SHP77 treated with DMSO at 0.1 percent for 48 hours (cell line): ENCODE results near the gene PPP1R1B.

ENCODE experiments used
- DNase-seq: peaks from one replicate; lab custom pipeline; 2025; lab: John Stamatoyannopoulos, UW

The PPP1R1B gene

DNA sequence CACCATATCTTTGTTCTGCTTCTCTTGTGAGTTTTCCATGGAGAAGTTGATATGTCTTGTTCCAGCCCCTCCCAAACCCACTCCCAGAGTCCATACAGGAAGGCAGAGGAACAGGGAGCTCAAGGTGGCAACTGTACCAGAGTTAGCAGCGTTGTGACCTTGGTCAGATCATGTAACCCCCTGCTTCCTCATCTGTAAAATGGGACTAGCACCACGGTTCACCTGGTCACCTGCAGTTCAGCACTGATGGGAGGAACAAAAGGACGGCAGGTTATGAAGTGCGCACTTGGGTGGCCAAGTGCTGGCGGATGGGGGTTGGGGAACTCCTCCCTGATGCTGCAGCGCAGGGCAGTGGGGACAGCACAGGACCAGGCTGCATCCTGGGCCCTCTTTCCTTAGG lies 11.3 kb upstream of the PPP1R1B start:
- no peak for DNase-seq

DNA sequence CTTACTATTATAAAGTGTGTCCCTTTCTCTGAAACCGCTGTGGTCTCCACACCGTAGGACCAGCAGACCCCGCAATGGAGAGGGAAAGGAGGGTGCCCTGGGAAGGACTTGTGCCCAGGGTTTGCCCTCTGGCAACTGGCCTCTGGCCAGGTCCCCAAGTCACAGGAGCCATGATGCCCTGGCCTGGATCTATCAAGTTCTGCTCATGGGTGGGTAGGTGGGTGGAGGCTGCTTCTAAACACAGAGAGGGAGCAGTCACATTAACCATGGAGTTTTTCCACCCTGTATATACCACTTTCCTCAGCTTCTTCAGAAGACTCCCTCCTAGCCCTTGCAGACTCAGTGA lies 9.7 kb upstream of the PPP1R1B start:
- no peak for DNase-seq

DNA sequence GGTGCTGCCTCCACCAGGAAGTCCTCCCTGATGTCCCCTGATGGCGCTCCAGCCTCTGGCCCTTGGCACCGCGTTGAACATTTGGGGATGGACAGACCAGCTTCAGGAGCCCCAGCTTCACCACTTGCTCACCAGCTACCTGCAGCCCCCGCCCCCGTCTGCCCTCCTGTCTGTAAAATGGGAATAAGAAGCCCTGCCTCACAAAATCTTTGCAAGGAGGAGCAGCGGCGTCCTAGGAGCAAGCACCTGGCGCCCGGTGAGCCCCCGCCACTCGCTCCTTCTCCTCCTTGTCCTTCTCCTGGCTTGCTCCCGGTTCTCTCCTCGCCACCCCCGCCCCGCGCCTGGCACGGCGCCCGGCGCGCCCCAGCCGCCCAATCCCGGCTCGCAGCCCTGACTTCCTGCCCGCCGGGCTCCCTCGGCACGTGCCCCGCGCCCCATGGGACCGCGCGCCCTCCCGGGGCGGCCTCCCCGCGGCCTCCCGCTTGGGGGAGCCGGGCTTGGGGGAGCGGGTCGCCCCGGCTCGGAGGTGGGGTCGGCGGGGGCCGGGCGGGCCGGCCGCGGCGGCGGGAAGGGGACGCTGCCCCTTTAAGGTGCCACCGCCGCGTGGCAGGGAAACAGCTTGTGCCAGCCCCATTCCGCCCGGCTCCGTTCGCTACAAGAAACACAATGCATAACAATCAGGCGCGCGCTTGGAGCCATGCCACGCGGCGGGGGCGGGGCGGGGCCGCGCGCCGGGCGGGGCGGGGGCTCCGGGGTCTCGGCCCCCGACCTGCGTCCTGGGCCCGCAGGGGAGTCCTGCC lies 9.1 kb upstream of the PPP1R1B start:
- no peak for DNase-seq

DNA sequence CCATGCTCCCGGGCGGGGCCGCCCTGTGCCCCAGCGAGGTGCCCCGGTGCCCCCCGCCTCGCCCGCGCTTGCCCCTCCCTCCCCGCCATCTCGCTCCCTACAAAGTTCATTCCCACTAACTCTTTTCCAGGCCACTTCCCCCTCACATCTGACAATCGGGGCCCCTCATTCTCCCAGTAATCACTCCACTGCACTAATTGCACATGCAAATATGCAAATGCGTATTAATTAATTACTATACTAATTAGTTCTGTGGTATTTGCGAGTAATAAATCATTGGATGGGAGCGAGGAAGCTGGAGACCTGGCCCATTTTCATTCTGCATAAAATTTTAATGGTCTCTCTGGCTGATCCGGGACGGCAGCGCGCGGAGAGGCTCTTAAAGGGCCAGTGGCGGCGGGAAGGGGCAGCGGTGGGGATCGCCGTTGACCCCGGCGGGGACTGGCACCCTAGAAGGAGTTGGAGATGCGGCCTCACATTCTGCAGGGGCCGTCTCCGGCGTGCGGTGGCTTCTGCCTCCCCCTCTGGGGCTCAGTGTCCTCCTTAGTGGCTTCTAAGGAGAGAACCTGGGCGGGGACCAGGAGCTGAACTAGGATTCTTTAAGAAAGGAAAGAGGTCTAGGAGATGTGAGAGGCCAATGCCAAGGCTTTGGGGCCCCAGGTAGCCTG lies 8.4 kb upstream of the PPP1R1B start:
- DNase-seq: no peak

DNA sequence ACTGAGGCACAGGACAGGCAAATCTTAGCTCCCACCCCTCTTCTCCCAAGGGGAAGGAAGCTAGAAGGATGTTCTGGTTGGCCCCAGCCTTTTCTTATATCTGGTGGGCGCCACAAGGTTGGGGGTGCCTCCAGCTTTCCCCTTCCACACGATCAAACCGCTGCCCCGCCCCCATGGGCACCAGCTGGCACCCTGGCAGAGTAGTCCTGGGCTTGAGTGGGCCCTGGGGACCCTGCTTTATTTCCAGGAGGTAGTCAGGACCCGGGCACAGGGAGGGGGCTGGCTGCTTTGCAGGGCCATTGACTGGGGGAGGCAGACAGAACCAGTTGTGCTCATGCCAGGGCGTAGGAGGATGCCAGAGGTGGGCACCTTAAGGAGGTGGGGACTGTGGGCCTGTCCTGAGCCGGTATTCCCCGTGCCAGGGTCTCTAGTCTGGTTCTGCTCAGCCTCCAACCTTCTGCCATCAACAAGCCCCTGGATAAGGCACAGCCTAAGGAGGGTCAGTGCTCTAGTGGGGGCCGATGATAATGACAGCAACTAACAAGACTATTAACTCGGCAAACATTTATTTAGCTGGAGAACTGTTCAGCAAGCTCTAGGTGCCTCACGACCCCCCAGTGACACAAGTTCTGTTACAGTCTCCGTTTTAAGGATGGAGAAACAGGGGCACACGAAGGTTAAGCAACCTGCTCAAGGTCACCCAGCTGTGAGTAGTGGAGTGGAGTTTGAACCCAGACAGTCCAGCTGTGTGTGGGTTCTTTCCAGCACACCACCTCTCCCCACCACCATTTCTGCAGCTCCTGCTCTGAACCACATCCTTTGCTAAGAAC lies 7.6 kb upstream of the PPP1R1B start:
- no peak for DNase-seq

DNA sequence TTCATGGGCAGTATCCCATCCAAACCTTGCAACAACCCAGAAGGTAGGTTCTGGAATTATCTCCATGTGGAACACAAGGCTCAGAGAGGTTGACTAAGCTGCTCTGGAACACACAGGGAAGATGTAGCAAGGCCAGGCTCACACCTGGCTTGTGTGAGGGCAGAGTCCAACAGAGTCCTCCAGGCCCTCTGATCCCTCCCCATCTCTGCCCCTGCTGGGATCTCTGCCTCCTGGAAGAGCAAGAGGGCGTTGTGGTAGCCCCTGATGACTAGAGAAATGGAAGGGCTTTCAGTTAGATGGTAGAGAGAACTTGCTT lies 7.0 kb upstream of the PPP1R1B start:
- DNase-seq: no peak

DNA sequence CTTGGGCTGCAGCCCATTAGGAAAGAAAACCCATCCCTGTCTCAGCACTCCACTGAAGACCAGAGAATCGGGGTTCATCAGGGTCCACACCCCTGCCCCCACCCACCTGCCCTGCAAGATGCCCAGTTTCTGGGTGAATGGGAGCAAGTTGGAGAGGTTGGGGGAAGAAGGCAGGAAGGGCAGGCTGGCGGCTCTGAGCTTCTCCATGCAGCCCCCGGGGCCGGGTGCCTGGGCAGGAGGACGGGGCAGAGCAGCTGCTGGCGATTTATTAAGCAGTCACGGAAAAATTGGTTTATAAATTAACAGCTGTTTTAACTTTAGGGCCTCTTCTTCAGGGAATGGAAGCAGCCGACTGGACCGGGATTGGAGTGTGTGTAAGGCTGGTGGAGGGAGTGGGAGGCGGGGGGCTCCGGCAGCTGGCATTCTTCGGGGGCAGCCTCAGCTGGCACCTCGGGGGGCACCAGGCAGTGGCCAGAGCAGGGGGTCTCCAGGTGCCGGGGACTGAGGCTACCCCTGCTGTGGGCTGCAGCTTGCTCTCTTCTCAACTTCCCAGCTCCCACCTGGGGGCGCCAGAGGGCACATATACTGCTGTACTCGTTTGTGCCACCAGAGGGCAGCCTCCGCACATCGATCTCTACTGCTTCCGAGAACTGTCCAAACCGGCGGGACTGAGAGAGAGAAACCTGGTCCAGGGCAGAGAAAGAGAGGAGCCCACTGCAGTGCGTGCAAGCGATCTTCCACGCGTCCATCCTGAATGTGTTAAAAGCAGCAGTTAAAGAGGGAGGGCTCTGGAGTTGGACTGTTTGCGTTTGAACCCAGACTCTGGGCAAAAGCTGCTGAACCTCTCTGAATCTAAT lies 5.0 kb upstream of the PPP1R1B start:
- peak; percentile 84 for DNase-seq

DNA sequence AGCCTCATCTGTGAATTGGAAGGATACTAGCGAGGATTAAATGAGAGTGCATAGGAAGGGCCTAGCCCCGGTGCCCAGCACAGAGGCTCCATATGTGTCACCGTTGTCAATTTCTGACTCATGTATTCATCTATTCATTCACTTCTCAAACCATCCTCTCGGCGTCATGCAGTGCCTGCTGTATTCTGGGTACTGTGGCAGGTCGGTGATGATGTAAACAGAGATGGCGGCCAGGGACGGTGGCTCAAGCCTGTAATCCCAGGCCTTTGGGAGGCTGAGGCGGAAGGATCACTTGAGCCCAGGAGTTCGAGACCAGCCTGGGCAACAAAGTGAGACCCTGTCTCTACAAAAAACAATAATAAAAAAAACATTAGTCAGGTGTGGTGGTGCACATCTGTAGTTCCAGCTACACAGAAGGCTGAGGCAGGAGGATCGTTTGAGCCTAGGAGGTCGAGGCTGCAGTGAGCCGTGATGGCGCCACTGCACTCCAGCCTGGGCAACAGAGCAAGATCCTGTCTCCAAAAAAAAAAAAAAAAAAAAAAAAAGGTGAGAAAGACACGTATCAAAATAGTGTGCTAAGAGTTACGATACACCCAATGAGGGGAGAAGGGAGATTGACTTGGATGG lies 4.3 kb upstream of the PPP1R1B start:
- DNase-seq: peak; percentile 61

DNA sequence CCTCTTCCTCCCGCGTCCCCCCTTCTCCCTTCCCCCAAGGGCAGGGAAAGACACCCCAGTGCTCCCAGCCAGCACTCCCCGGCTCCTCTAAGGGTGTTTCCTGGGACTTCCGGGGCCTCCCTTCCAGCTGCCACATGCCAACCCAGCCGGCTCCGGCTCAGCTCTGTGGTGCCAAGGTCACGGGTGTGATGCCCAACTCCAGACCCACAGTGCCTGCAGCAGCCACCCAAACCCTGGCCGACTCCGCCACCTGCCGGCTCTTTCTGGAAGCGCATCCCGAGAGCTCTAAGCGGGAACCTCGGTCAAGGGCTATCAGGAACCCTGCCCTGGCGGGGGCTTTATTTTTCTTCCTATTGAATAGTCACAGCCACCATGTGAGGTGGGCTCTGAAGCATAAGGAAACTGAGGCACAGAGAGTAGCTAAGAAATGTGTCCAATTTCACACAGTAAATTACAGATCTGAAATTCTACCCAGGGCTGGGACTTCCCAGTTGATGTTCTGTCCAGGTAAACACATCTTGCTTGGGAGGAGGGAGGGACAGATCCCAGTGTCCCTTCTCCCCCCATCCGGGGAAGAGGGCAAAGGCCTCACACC lies 3.3 kb upstream of the PPP1R1B start:
- peak; percentile 43 for DNase-seq

DNA sequence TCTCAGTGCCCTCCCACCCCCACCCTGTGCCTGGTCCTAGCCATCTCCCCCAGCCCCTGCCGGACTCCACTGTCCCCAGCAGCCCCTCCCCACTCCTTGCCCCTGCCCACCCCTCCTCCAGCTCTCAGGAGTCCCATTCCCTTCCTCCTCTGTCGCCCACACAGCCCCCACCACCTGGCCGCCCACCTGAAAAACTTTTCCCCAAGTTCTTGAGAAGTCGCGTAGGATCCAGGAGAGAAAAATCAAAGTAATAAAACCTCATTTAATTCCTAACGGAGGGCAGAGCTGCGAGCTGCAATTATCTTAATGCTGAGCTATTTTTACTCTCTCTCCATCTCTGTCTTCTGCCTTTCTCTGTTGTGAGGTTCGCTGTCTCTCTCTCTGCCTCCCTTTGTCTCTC lies 2.4 kb upstream of the PPP1R1B start:
- DNase-seq: no peak

DNA sequence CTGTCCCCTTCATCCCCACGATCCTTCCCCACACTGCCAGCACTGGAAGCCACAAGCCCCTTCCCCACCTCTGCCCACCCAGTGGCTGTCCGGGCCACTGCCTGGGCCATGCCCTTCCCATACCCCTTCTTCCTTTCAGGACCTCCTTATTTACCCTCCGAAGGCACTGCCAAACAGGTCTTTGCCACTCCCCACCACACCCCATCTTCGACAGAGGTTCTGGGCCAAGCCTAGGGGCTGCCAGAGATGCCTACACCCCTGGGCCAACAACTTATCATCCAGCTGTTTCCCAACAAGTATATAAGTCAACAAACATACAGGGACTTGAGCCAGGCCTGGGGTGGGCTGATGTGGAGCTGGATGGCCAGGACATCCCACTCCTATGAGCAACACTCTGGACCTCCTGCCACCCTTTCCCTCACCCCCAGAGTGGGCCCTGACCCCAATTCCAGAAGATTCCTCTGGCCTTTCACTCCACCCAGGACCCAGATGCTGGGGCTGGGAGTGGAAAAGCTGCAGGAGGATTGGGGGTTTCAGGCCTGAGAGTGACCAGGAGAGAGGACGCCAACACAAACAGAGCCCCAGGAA lies 1.5 kb upstream of the PPP1R1B start:
- DNase-seq: no peak

DNA sequence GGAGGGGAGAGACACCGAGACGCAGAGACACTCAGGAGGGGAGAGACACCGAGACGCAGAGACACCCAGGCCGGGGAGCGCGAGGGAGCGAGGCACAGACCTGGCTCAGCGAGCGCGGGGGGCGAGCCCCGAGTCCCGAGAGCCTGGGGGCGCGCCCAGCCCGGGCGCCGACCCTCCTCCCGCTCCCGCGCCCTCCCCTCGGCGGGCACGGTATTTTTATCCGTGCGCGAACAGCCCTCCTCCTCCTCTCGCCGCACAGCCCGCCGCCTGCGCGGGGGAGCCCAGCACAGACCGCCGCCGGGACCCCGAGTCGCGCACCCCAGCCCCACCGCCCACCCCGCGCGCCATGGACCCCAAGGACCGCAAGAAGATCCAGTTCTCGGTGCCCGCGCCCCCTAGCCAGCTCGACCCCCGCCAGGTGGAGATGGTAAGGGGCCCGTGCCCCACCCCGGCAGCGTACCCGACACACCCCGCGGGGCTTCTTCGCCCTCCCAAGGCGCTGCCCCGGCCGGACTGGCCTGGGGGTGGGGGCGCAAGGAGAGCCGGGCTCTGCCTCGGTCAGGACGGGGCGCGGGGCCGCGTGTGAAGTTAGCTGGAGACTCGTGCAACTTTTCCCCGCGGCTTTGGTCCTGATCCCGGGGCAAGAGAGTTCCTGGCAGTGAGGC lies 427 bp downstream of the PPP1R1B start:
- no peak for DNase-seq

DNA sequence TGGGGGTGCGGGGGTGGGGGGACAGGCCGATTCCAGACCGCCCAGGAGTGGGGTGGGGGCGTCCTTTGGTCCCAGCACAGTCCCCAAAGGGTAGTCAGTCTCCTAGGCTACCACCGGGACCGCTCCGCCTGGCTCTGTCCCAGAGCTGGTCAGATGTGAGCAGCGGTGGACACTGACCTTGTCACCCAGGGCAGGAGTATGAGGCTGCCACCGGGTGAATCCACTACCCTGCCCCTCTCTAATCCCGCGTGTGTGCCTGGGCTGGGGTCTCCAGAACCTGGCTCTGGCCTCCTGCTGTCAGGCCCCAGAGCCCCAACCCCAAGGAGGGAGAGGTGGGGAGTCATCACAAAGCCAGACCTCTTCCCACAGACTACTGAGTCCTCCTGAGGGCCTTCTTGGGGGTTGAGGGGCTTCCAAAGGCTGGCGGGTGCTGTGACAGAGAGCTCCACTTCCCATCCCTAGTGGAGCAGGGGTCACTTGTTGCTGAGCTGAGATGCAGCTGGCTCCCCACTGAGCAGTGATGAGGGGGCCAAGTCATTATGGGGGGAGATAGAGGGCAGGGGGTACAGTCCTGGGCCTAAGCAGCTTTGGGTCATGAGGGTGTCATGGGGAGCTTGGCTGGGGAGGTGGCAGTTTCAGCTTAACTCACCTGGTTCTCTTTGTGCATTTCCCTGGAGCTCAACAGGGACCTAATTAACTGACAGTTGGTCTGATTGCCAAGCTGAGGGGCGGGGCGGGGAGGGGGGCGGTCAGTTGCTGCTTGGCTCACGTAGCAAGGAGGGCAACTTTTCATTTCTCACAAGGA lies 1.2 kb downstream of the PPP1R1B start:
- DNase-seq: no peak

DNA sequence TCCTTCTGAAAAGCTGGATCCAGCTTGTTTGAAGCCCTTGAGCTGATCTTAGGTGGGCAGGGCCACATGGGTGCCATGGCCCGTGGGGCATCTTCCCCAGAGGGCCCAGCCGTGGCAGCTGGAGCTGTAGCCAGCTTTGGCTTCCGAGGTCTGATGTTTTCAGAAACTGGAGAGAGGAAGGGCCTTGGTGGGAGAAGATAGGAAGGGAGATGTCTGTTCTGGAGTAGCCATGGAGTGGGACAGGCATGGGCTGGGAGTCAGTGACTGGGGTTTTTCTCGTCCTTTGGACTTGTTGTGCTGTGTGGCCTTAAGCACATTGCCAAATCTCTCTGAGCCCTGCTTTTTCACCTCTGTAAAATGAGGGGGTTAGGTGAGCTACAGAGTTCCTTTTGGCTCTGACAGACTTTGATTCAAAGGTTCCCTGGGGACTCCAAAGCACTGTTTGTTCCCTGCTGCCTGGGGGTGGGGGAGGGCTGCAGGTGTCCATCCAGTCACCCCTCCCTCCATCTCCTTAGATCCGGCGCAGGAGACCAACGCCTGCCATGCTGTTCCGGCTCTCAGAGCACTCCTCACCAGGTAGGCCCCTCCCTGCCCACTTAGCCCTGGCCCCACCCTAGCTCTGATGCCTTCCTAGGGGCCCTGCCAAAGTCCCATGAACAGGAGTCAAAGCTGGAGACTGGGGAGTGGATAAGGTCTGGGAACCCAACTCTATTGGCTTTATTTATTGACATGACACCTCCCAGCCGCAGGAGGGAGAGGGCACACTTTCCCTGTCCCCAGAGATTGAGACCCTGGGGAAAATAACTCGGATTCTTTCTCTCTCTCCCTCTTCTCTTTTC lies 2.1 kb downstream of the PPP1R1B start:
- no peak for DNase-seq

DNA sequence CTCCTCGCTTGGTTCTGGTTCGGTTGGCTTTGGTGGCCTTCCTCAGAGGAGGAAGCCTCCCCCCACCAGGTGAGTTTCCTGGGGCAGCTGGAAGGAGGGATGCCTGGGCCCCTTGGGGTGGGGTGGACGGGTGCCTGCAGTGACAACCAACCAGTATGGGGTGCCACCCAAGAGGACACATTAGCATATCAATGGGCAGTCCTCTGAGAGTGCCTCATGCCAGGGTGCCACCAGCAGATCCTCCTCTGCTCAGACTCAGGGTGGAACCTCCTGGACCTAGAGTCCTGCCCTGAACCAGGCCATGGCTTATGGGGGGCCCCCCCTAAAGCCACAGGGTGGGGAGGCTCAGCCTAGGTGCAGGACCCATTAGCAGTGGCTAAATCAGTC lies 2.7 kb downstream of the PPP1R1B start:
- no peak for DNase-seq

DNA sequence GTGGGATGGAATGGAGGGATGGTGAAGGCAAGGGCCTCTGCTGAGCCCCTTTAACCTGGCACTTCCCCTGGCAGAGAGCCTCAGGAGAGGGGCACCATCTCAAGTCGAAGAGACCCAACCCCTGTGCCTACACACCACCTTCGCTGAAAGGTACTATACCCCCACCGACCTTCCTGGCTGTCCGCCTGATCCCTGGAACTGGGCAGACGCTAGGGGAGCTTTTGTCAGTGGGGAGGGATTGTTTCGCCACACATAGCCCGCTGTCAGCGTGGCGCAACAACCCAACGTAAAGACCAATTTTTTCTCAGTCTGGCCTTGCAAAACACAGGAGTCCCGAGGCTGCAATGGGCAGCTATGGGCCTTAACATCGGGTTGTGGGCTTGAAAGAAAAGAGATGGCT lies 3.1 kb downstream of the PPP1R1B start:
- DNase-seq: no peak

DNA sequence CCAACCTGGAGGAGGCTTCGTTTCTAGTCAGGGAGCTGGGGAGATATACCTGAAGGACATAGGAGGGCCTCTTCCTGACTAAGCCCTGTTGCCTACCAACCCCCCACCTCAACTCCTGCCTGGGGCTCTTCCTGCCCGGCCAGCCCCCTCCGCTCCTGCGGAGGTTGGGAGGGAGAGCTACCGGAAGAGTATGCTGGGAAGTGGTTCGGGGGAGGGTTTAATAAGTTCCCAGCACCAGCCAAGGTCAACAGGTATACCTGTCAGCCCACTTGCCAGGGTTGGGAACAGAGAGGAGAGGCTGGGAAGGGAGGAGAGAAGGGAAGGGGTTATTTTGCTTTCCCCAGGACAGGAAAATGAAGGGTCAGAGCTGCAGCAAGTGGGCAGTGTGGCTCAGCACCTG lies 4.7 kb downstream of the PPP1R1B start:
- DNase-seq: no peak

DNA sequence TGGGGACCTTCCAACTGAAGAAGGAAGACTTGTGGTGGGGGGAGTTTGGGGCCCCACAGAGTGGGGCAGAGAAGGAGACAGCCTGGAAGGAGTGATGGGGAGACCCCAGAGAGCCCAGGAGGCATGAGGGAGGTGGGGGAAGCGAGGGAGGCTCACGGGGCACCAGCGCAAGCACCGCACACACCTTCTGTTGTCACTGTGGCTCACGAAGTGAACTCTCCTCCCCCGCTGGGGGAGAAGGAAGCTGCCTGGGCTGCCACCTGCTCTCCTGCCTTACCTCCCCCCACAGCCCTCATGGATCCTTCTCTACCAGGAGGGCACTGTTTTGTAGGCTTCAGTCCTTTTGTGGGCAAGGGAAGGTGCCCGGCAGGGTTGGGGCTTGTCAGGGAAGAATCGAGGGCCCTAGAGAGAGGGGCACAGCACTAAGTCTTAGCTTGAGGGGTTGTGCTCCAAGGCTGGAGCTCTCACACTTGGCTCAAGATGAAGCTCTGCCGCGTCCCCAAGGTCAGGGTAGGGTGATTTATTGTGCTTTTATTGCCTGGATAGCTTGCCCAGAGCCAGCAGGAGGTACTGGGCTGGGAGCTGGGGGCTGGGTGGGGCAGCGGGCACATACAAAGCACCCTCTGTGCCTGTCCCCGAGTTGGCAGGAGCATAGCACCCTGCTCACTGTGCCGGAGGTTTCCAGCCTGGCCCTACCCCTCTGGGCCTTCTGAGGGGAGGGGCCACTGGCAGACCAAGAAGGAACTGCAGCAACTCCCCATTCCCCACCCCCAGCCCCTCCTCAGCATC lies 5.6 kb downstream of the PPP1R1B start:
- no peak for DNase-seq
